Keratinocyte (primary cell): ENCODE measurements around the gene ADGRF5. TPM values are rescaled to one million over a fixed set of nuclear protein-coding genes. Genes with fewer than 3 reads are reported as not detected.
"Not testable (repeated sequence)": the region's sequence is repeated elsewhere in the genome, so short reads cannot be mapped to it uniquely, and the experiment has no call there.

Experiments
- DNase-seq: peaks from one replicate; pipeline ENCODE4 v3.0.0-alpha.2; 2011; ENCODE audit warnings: low read depth, missing footprints, low spot score
- FAIRE-seq: peaks from 2 replicates; lab custom pipeline; 2011; peaks lifted over from hg19 to GRCh38; lab: Jason Lieb, UNC
- H2AFZ ChIP-seq: 2 replicates; pipeline ENCODE4 v1.6.0; 2012; ENCODE audit warnings: low read length, control low read depth, inconsistent platforms; ENCODE audit not compliant: control insufficient read depth
- H3K27ac ChIP-seq: 2 replicates; pipeline ENCODE4 v1.5.1; 2011; ENCODE audit warnings: low read length; ENCODE audit not compliant: control insufficient read depth, insufficient read depth
- H3K27me3 ChIP-seq: 3 replicates; pipeline ENCODE4 v1.6.0; 2011; ENCODE audit warnings: low read length; ENCODE audit not compliant: control insufficient read depth, insufficient read depth; ENCODE audit errors: extremely low read depth
- H3K36me3 ChIP-seq, 2 experiments: 2 replicates in 1 of 2; 3 replicates in 1 of 2; pipeline ENCODE4 v1.5.1; 2011; ENCODE audit warnings: low read length in 2 of 2, mild to moderate bottlenecking in 1 of 2; ENCODE audit not compliant: control insufficient read depth in 2 of 2, insufficient read depth in 2 of 2; ENCODE audit errors: extremely low read depth in 1 of 2
- H3K4me1 ChIP-seq: 3 replicates; pipeline ENCODE4 v1.5.1; 2011; ENCODE audit warnings: low read length; ENCODE audit not compliant: control insufficient read depth, insufficient read depth; ENCODE audit errors: extremely low read depth
- H3K4me2 ChIP-seq: 3 replicates; pipeline ENCODE4 v1.6.0; 2011; ENCODE audit warnings: low read depth, low read length; ENCODE audit not compliant: control insufficient read depth, insufficient read depth; ENCODE audit errors: extremely low read depth
- H3K4me3 ChIP-seq, 3 experiments: fragments of 200-600 bp in 1 of 3; sonication (generic) in 1 of 3; 2 replicates in 2 of 3; 3 replicates in 1 of 3; pipeline ENCODE4 v1.5.1; 2011 to 2016; ENCODE audit warnings: low read length in 3 of 3, mild to moderate bottlenecking in 3 of 3, control low read depth in 2 of 3, inconsistent platforms in 1 of 3, low read depth in 1 of 3, mixed read lengths in 1 of 3, mixed run types in 1 of 3, moderate library complexity in 1 of 3; ENCODE audit not compliant: control insufficient read depth in 2 of 3, insufficient read depth in 2 of 3; ENCODE audit errors: extremely low read depth in 1 of 3
- H3K79me2 ChIP-seq: 2 replicates; pipeline ENCODE4 v1.6.0; 2012; ENCODE audit warnings: low read length; ENCODE audit not compliant: control insufficient read depth, insufficient read depth
- H3K9ac ChIP-seq: 3 replicates; pipeline ENCODE4 v1.6.0; 2011; ENCODE audit warnings: low read length; ENCODE audit not compliant: control insufficient read depth, insufficient read depth; ENCODE audit errors: extremely low read depth
- H3K9me1 ChIP-seq: 3 replicates; pipeline ENCODE4 v1.6.0; 2011; ENCODE audit warnings: low read length; ENCODE audit not compliant: control insufficient read depth, insufficient read depth; ENCODE audit errors: extremely low read depth
- H3K9me3 ChIP-seq: 2 replicates; pipeline ENCODE4 v1.5.1; 2012; ENCODE audit warnings: low read depth, low read length; ENCODE audit not compliant: control insufficient read depth
- H4K20me1 ChIP-seq: 3 replicates; pipeline ENCODE4 v1.6.0; 2011; ENCODE audit warnings: low read length; ENCODE audit not compliant: control insufficient read depth, insufficient read depth; ENCODE audit errors: extremely low read depth
- EZH2 ChIP-seq: IDR thresholded peaks from one replicate; pipeline ENCODE4 v1.6.1; 2012; ENCODE audit warnings: inconsistent platforms, mild to moderate bottlenecking, low read length, moderate library complexity
- dilution Hi-C: fragments of 300-500 bp; cut with MboI; formaldehyde crosslinking; loops from one replicate; pipeline ENCODE4 v1.7.0; 2020; ENCODE audit warnings: low sequenced_read_pairs; ENCODE audit not compliant: extremely low pct_ligation_motif_present
- polyA plus RNA-seq, 5 experiments: library from polyadenylated mRNA; depleted of rRNA in 3 of 5; stranded (reverse) in 3 of 5; stranded (forward) in 1 of 5; unstranded in 1 of 5; fragments of >200 nt; gene quantifications; 1 replicate in 1 of 5; 2 replicates in 3 of 5; 3 replicates in 1 of 5; pipeline versions ENCODE4 v1.2.1 to v1.2.3, GENCODE V29; 2011 to 2012; ENCODE audit warnings: missing spikeins in 2 of 5, low read depth in 1 of 5, low replicate concordance in 1 of 5
- TF ChIP-seq, protein P1 (sequence below), 3 experiments: IDR thresholded peaks in 1 of 3; conservative IDR thresholded peaks in 1 of 3; optimal IDR thresholded peaks in 1 of 3; 2 replicates in 2 of 3; 3 replicates in 1 of 3; pipeline versions ENCODE3 to v1.5.1; 2011; ENCODE audit warnings: low read length in 3 of 3, mild to moderate bottlenecking in 3 of 3, moderate library complexity in 2 of 3, control low read depth in 1 of 3, inconsistent platforms in 1 of 3; ENCODE audit not compliant: insufficient read depth in 2 of 3; ENCODE audit errors: extremely low read depth in 1 of 3

Gene ADGRF5
- polyA plus RNA-seq, 1 donor (not counting 4 experiments of a cell fraction or from before 2014, with no cell fraction given), result not detected

DNA sequence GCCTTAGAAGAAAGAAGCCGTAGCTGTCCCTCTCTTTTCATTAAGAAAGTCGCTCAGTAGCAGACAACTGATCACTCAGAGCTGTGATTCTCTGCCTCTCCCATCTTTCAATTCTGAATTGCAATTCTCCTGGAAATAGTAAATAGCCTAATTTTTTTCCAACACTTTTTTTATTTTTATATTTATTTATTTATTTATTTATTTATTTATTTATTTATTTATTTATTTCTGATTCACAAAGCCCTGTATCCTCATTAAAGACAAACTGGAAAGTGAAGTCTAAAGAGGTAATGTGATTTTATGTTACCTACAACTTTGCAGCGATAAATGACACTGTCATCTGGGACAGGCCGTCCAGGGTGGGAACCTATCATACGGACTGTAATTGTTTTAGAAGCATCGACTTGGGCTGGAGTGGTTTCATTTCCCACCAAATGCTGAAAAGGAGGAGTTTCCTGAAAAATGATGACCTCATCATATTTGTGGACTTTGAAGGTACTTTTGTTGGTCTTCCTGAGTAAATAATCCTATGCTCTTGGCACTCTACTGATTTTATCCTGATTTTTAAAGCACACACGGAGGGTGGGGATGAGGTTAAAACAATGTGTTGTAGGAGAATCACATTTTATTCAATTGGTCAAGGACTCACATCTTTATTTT is 87.4 kb downstream of the ADGRF5 start:
- H3K4me3 ChIP-seq, H3K36me3 ChIP-seq, H3K9me1 ChIP-seq, H3K27me3 ChIP-seq, dilution Hi-C loops, FAIRE-seq, H2AFZ ChIP-seq, H3K9me3 ChIP-seq, H3K9ac ChIP-seq, H3K4me1 ChIP-seq, H4K20me1 ChIP-seq, H3K79me2 ChIP-seq, H3K27ac ChIP-seq, H3K4me2 ChIP-seq, DNase-seq: not testable (repeated sequence)

GRCh38 chr6:46832816-46833215 is 88.9 kb downstream of the ADGRF5 start:
- TF ChIP-seq, protein P1, sequence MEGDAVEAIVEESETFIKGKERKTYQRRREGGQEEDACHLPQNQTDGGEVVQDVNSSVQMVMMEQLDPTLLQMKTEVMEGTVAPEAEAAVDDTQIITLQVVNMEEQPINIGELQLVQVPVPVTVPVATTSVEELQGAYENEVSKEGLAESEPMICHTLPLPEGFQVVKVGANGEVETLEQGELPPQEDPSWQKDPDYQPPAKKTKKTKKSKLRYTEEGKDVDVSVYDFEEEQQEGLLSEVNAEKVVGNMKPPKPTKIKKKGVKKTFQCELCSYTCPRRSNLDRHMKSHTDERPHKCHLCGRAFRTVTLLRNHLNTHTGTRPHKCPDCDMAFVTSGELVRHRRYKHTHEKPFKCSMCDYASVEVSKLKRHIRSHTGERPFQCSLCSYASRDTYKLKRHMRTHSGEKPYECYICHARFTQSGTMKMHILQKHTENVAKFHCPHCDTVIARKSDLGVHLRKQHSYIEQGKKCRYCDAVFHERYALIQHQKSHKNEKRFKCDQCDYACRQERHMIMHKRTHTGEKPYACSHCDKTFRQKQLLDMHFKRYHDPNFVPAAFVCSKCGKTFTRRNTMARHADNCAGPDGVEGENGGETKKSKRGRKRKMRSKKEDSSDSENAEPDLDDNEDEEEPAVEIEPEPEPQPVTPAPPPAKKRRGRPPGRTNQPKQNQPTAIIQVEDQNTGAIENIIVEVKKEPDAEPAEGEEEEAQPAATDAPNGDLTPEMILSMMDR (optimal IDR thresholded peaks at IDR 0.05 in 1 of 3, IDR thresholded peaks at IDR 0.05 in 1 of 3, conservative IDR thresholded peaks at IDR 0.05 in 1 of 3; ENCODE audit: extremely low read depth in 1 of 3, insufficient read depth in 2 of 3, low read length in 3 of 3), result no peak
- no peak for TF ChIP-seq EZH2
- Histone ChIP-seq H3K4me1 (no peaks in the 10 kb centered on the region), H3K9ac (no peak overlapping the region), H3K27me3 (no peaks in the 10 kb centered on the region), H3K9me1 (no peaks in the 10 kb centered on the region), H3K4me3 (no peak overlapping the region), H3K4me2 (no peak overlapping the region), H3K36me3 (no peaks in the 10 kb centered on the region), H3K27ac (no peak overlapping the region), H3K9me3 (no peaks in the 10 kb centered on the region), H4K20me1 (no peaks in the 10 kb centered on the region), H2AFZ (no peak overlapping the region), H3K79me2 (no peaks in the 10 kb centered on the region)
- dilution Hi-C loops, result no loop called here
- no peak for DNase-seq
- no peak for FAIRE-seq

DNA sequence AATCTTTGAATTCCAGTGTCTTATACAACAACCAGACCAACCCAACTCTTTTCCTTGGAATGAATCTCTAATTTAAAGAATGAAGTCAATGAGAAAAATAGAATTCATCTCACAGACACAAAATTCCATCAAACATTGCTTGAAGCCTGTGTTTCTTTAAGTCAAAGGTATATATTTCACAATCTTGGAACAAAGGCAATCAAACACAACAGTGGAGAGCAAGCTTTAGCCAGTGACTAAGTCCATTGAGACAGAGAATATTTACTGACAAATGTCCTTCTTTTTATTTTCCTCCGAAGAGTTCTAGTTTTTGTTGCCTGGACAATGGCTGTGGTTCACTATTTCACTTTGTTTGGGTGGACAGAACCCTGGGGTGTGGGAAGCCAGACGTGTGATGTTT is 92.8 kb downstream of the ADGRF5 start:
- no peak for DNase-seq
- Histone ChIP-seq H3K4me2 (no peak overlapping the region), H2AFZ (no peak overlapping the region), H3K27ac (no peak overlapping the region), H3K9ac (no peak overlapping the region), H3K4me3 (no peak overlapping the region), H3K4me1 (peaks cover 2% of the 10 kb centered on the region), H3K9me3 (no peaks in the 10 kb centered on the region), H4K20me1 (no peaks in the 10 kb centered on the region), H3K36me3 (no peaks in the 10 kb centered on the region), H3K9me1 (no peaks in the 10 kb centered on the region), H3K27me3 (no peaks in the 10 kb centered on the region), H3K79me2 (no peaks in the 10 kb centered on the region)
- TF ChIP-seq, protein P1 (optimal IDR thresholded peaks at IDR 0.05 in 1 of 3, IDR thresholded peaks at IDR 0.05 in 1 of 3, conservative IDR thresholded peaks at IDR 0.05 in 1 of 3; ENCODE audit: extremely low read depth in 1 of 3, insufficient read depth in 2 of 3, low read length in 3 of 3), result no peak
- no peak for TF ChIP-seq EZH2
- dilution Hi-C loops, result no loop called here
- no peak for FAIRE-seq
